Measurements from ENCODE around the gene TMEM150B. TPM values are rescaled to one million over a fixed set of nuclear protein-coding genes. Genes with fewer than 3 reads are reported as not detected.

The TMEM150B gene
- total RNA-seq, 2 donors from 2014 or later: 0.73 to 0.95 TPM

- Histone ChIP-seq H3K27me3 (ENCODE audit: control insufficient read depth, insufficient read depth, low read length, poor library complexity, severe bottlenecking) (no peaks in the 10 kb centered on the region), H3K9me3 (ENCODE audit: control insufficient read depth, low read length) (no peaks in the 10 kb centered on the region), H3K36me3 (ENCODE audit: control insufficient read depth, insufficient read depth, low read length) (no peaks in the 10 kb centered on the region), H3K9ac (ENCODE audit: extremely low read depth, low read length, poor library complexity, severe bottlenecking) (no peak overlapping the region), H3K4me3 (ENCODE audit: low read length) (no peak overlapping the region), H3K27ac (ENCODE audit: low read depth, low read length) (no peak overlapping the region), H3K4me1 (ENCODE audit: control insufficient read depth, insufficient read depth, low read length) (peaks cover 8% of the 10 kb centered on the region)
- Mint-ChIP-seq H3K27ac (peak overlapping the region; percentile 27), H3K4me1 (peaks cover 24% of the 10 kb centered on the region), H3K36me3 (ENCODE audit: low read depth) (no peaks in the 10 kb centered on the region), H3K27me3 (ENCODE audit: insufficient read depth) (no peaks in the 10 kb centered on the region), H3K4me3 (no peak overlapping the region), H3K9me3 (no peaks in the 10 kb centered on the region)
- peak; percentile 64 for DNase-seq
- TF ChIP-seq, protein P1, sequence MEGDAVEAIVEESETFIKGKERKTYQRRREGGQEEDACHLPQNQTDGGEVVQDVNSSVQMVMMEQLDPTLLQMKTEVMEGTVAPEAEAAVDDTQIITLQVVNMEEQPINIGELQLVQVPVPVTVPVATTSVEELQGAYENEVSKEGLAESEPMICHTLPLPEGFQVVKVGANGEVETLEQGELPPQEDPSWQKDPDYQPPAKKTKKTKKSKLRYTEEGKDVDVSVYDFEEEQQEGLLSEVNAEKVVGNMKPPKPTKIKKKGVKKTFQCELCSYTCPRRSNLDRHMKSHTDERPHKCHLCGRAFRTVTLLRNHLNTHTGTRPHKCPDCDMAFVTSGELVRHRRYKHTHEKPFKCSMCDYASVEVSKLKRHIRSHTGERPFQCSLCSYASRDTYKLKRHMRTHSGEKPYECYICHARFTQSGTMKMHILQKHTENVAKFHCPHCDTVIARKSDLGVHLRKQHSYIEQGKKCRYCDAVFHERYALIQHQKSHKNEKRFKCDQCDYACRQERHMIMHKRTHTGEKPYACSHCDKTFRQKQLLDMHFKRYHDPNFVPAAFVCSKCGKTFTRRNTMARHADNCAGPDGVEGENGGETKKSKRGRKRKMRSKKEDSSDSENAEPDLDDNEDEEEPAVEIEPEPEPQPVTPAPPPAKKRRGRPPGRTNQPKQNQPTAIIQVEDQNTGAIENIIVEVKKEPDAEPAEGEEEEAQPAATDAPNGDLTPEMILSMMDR (conservative IDR thresholded peaks at IDR 0.05): no peak
- WGBS, 2 experiments (ENCODE audit: insufficient coverage in 1 of 2, insufficient read length in 1 of 2): 79 to 90% methylated on average over 9 to 12 of the region's 12 CpGs
These were observed 2.8 kb downstream of the TMEM150B start for GRCh38 chr19:55322204-55322885.

DNA sequence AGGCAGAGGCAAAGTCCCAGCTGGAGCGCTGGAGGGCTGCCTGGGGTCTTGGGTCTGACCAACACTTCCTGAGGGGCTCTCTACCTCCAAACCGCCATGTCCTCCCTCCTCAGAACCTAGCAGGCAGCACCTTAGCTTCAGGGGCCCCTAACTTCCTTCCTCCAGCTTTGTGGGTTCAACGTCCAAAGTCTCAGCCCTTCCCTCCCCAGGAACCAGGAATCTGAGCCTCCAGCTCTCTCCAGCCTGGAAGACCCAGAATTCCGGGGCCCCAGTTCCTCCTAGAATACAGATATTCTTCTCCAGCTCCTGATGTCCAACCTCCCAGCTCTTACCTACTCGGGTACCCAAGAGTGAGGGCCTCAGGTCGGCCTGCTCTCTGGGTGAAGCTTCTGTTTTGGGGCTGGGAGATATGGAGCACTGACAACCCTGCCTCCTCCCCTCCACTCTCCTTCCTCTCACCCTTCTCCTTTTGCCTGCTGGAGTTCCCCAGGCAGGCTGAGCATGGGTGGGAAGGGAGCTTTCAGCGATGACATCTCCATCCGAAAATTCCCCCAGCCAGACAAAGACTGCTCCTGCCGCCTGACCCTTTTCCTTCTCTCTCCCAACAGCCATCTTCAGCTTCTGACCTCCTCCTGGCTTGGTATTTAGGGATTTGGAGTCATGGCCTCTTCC lies 3.5 kb downstream of the TMEM150B start:
- no peak for DNase-seq
- peak overlapping the region; percentile 27 for H3K27ac Mint-ChIP-seq
- Histone ChIP-seq H3K4me1 (ENCODE audit: control insufficient read depth, insufficient read depth, low read length) (peaks cover 8% of the 10 kb centered on the region), H3K9me3 (ENCODE audit: control insufficient read depth, low read length) (no peaks in the 10 kb centered on the region), H3K4me3 (ENCODE audit: low read length) (no peak overlapping the region), H3K27me3 (ENCODE audit: control insufficient read depth, insufficient read depth, low read length, poor library complexity, severe bottlenecking) (no peaks in the 10 kb centered on the region), H3K9ac (ENCODE audit: extremely low read depth, low read length, poor library complexity, severe bottlenecking) (no peak overlapping the region), H3K27ac (ENCODE audit: low read depth, low read length) (no peak overlapping the region), H3K36me3 (ENCODE audit: control insufficient read depth, insufficient read depth, low read length) (no peaks in the 10 kb centered on the region)
- no peaks in the 10 kb centered on the region for H3K9me3 Mint-ChIP-seq
- peaks cover 24% of the 10 kb centered on the region for H3K4me1 Mint-ChIP-seq
- H3K36me3 Mint-ChIP-seq (ENCODE audit: low read depth): no peaks in the 10 kb centered on the region
- TF ChIP-seq, protein P1 (conservative IDR thresholded peaks at IDR 0.05): no peak
- H3K27me3 Mint-ChIP-seq (ENCODE audit: insufficient read depth): no peaks in the 10 kb centered on the region
- no peak overlapping the region for H3K4me3 Mint-ChIP-seq
- WGBS, 2 experiments (ENCODE audit: insufficient coverage in 1 of 2, insufficient read length in 1 of 2): 88 to 91% methylated on average over 4 to 8 of the region's 9 CpGs

GRCh38 chr19:55320844-55321419 lies 4.2 kb downstream of the TMEM150B start:
- H3K9me3 ChIP-seq (ENCODE audit: control insufficient read depth, low read length): no peaks in the 10 kb centered on the region
- H3K9ac ChIP-seq (ENCODE audit: extremely low read depth, low read length, poor library complexity, severe bottlenecking): no peak overlapping the region
- H3K4me3 ChIP-seq (ENCODE audit: low read length): no peak overlapping the region
- peaks cover 8% of the 10 kb centered on the region for H3K4me1 ChIP-seq (ENCODE audit: control insufficient read depth, insufficient read depth, low read length)
- peak overlapping the region; percentile 17 for H3K27ac Mint-ChIP-seq
- no peak overlapping the region for H3K27ac ChIP-seq (ENCODE audit: low read depth, low read length)
- no peak overlapping the region for H3K4me3 Mint-ChIP-seq
- DNase-seq: no peak
- TF ChIP-seq, protein P1 (conservative IDR thresholded peaks at IDR 0.05): no peak
- peaks cover 24% of the 10 kb centered on the region for H3K4me1 Mint-ChIP-seq
- 92 to 100% methylated on average over 4 to 8 of the region's 8 CpGs for WGBS, 2 experiments (ENCODE audit: insufficient coverage in 1 of 2, insufficient read length in 1 of 2)
- no peaks in the 10 kb centered on the region for H3K27me3 ChIP-seq (ENCODE audit: control insufficient read depth, insufficient read depth, low read length, poor library complexity, severe bottlenecking)
- no peaks in the 10 kb centered on the region for H3K27me3 Mint-ChIP-seq (ENCODE audit: insufficient read depth)
- no peaks in the 10 kb centered on the region for H3K9me3 Mint-ChIP-seq
- H3K36me3 Mint-ChIP-seq (ENCODE audit: low read depth): no peaks in the 10 kb centered on the region
- H3K36me3 ChIP-seq (ENCODE audit: control insufficient read depth, insufficient read depth, low read length): no peaks in the 10 kb centered on the region
